ENCODE measurements around the gene IL1B. TPM values are rescaled to one million over a fixed set of nuclear protein-coding genes. Genes with fewer than 3 reads are reported as not detected.

IL1B gene
- total and polyA plus RNA-seq, 2 of the 8 experiments (the other 6 are each of a cell fraction or from before 2014, with no cell fraction given) = not detected

DNA sequence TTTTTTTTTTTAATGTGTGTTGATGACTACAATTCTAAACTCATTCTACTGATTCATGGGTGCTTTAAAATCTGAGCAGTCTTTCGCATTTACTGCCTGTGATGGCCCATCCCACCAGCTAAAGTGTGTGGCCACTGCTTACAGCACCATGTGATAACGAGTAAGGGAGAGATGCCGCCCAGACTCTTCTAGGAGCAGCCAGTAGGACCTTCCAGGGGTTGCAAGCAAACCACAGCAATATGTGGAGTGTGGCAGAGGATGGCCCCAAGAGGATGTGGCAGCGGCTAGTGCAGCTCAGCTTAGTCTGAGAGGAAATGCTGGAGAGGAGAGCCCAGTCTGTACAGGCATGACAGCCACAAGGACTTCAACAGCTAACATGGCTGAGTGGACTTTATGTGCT, 14.9 kb downstream of the IL1B start (continued):
- TF ChIP-seq, protein P1, sequence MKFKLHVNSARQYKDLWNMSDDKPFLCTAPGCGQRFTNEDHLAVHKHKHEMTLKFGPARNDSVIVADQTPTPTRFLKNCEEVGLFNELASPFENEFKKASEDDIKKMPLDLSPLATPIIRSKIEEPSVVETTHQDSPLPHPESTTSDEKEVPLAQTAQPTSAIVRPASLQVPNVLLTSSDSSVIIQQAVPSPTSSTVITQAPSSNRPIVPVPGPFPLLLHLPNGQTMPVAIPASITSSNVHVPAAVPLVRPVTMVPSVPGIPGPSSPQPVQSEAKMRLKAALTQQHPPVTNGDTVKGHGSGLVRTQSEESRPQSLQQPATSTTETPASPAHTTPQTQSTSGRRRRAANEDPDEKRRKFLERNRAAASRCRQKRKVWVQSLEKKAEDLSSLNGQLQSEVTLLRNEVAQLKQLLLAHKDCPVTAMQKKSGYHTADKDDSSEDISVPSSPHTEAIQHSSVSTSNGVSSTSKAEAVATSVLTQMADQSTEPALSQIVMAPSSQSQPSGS (IDR thresholded peaks at IDR 0.05; ENCODE audit: low read length) = no peak
- TF ChIP-seq RXRA (IDR thresholded peaks at IDR 0.05; ENCODE audit: insufficient read depth, low read depth, low read length) (no peak), RBBP5 (IDR thresholded peaks at IDR 0.05; ENCODE audit: borderline replicate concordance, low read depth, low read length) (no peak), SP1 (IDR thresholded peaks at IDR 0.05; ENCODE audit: low read depth, low read length) (no peak), NRF1 (IDR thresholded peaks at IDR 0.05; ENCODE audit: low read depth, low read length) (no peak), GABPA (IDR thresholded peaks at IDR 0.05; ENCODE audit: borderline replicate concordance, insufficient read depth, low read length) (no peak), PHF8 (conservative IDR thresholded peaks at IDR 0.05; ENCODE audit: low read depth, low read length) (no peak), HDAC2 (IDR thresholded peaks at IDR 0.05; ENCODE audit: borderline replicate concordance in 1 of 2, low read depth in 2 of 2, low read length in 2 of 2) (no peak)
- TF ChIP-seq, protein P2, sequence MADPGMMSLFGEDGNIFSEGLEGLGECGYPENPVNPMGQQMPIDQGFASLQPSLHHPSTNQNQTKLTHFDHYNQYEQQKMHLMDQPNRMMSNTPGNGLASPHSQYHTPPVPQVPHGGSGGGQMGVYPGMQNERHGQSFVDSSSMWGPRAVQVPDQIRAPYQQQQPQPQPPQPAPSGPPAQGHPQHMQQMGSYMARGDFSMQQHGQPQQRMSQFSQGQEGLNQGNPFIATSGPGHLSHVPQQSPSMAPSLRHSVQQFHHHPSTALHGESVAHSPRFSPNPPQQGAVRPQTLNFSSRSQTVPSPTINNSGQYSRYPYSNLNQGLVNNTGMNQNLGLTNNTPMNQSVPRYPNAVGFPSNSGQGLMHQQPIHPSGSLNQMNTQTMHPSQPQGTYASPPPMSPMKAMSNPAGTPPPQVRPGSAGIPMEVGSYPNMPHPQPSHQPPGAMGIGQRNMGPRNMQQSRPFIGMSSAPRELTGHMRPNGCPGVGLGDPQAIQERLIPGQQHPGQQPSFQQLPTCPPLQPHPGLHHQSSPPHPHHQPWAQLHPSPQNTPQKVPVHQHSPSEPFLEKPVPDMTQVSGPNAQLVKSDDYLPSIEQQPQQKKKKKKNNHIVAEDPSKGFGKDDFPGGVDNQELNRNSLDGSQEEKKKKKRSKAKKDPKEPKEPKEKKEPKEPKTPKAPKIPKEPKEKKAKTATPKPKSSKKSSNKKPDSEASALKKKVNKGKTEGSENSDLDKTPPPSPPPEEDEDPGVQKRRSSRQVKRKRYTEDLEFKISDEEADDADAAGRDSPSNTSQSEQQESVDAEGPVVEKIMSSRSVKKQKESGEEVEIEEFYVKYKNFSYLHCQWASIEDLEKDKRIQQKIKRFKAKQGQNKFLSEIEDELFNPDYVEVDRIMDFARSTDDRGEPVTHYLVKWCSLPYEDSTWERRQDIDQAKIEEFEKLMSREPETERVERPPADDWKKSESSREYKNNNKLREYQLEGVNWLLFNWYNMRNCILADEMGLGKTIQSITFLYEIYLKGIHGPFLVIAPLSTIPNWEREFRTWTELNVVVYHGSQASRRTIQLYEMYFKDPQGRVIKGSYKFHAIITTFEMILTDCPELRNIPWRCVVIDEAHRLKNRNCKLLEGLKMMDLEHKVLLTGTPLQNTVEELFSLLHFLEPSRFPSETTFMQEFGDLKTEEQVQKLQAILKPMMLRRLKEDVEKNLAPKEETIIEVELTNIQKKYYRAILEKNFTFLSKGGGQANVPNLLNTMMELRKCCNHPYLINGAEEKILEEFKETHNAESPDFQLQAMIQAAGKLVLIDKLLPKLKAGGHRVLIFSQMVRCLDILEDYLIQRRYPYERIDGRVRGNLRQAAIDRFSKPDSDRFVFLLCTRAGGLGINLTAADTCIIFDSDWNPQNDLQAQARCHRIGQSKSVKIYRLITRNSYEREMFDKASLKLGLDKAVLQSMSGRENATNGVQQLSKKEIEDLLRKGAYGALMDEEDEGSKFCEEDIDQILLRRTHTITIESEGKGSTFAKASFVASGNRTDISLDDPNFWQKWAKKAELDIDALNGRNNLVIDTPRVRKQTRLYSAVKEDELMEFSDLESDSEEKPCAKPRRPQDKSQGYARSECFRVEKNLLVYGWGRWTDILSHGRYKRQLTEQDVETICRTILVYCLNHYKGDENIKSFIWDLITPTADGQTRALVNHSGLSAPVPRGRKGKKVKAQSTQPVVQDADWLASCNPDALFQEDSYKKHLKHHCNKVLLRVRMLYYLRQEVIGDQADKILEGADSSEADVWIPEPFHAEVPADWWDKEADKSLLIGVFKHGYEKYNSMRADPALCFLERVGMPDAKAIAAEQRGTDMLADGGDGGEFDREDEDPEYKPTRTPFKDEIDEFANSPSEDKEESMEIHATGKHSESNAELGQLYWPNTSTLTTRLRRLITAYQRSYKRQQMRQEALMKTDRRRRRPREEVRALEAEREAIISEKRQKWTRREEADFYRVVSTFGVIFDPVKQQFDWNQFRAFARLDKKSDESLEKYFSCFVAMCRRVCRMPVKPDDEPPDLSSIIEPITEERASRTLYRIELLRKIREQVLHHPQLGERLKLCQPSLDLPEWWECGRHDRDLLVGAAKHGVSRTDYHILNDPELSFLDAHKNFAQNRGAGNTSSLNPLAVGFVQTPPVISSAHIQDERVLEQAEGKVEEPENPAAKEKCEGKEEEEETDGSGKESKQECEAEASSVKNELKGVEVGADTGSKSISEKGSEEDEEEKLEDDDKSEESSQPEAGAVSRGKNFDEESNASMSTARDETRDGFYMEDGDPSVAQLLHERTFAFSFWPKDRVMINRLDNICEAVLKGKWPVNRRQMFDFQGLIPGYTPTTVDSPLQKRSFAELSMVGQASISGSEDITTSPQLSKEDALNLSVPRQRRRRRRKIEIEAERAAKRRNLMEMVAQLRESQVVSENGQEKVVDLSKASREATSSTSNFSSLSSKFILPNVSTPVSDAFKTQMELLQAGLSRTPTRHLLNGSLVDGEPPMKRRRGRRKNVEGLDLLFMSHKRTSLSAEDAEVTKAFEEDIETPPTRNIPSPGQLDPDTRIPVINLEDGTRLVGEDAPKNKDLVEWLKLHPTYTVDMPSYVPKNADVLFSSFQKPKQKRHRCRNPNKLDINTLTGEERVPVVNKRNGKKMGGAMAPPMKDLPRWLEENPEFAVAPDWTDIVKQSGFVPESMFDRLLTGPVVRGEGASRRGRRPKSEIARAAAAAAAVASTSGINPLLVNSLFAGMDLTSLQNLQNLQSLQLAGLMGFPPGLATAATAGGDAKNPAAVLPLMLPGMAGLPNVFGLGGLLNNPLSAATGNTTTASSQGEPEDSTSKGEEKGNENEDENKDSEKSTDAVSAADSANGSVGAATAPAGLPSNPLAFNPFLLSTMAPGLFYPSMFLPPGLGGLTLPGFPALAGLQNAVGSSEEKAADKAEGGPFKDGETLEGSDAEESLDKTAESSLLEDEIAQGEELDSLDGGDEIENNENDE (IDR thresholded peaks at IDR 0.05; ENCODE audit: insufficient replicate concordance, low read length) = no peak

All from H1 (cell line).